Measurements from ENCODE around the gene LRP6. TPM values are rescaled to one million over a fixed set of nuclear protein-coding genes. Genes with fewer than 3 reads are reported as not detected.

The LRP6 gene
- total and polyA plus RNA-seq, 2 of the 13 experiments (the other 11 are each of a cell fraction or from before 2014, with no cell fraction given): 33.8 to 42.0 TPM

- TF ChIP-seq MYPOP (CRISPR knock-in tag; IDR thresholded peaks at IDR 0.05): no peak
- TF ChIP-seq ZNF383 (CRISPR knock-in tag; IDR thresholded peaks at IDR 0.05; ENCODE audit: borderline replicate concordance): no peak
- no peak for TF ChIP-seq SIX4 (CRISPR knock-in tag; IDR thresholded peaks at IDR 0.05)
- no peak for TF ChIP-seq ARID2 (CRISPR knock-in tag; IDR thresholded peaks at IDR 0.05; ENCODE audit: borderline replicate concordance)
- TF ChIP-seq DNMT3B (CRISPR knock-in tag; conservative IDR thresholded peaks at IDR 0.05): no peak
These were observed 110.0 kb downstream of the LRP6 start (continued) for GRCh38 chr12:12156828-12157227.

- Histone ChIP-seq H3K79me2 (ENCODE audit: insufficient read depth, low read length) (no peaks in the 10 kb centered on the region), H3K4me3 (replicated peaks in 1 of 3; ENCODE audit: insufficient read depth in 1 of 3, low read depth in 2 of 3, low read length in 3 of 3) (no peak overlapping the region), H3K27ac (ENCODE audit: extremely low read length, insufficient read depth, low read length) (no peak overlapping the region), H3K9me3 (ENCODE audit: low read length) (no peaks in the 10 kb centered on the region), H3K9ac (ENCODE audit: insufficient read depth, low read depth, low read length) (no peak overlapping the region), H3K4me1 (ENCODE audit: insufficient read depth, low read length) (no peaks in the 10 kb centered on the region), H3K36me3 (replicated peaks in 1 of 2; ENCODE audit: control insufficient read depth in 1 of 2, insufficient read depth in 2 of 2, low read length in 2 of 2) (peaks cover 18 to 67% of the 10 kb centered on the region in 2 experiments), H4K20me1 (ENCODE audit: insufficient read depth, low read length) (no peaks in the 10 kb centered on the region), H3K27me3 (ENCODE audit: control insufficient read depth in 1 of 2, insufficient read depth in 2 of 2, low read length in 2 of 2) (no peaks in the 10 kb centered on the region), H3K4me2 (ENCODE audit: low read depth, low read length) (no peak overlapping the region), H2AFZ (ENCODE audit: low read length) (no peak overlapping the region)
- no peak for ATAC-seq
- no TSS peak for BruUV-seq (replicated peaks)
- in situ Hi-C loops (cut with HindIII; ENCODE audit: extremely low pct_ligation_motif_present, low pct_unique_long_range_greater_than_20kb): no loop called here
- POLR2A ChIA-PET: no interaction called here
- FAIRE-seq: no peak
- CTCF ChIA-PET (ENCODE audit: low intra/inter-chr PET ratio, low total read pairs): no interaction called here
- no peak for DNase-seq (ENCODE audit: low spot score)
- 97% methylated on average over 6 of the region's 6 CpGs for WGBS (ENCODE audit: low lambda C conversion rate)
- intact Hi-C loops (cut with micrococcal nuclease; ENCODE audit: unreplicated experiment): no loop called here
- TF ChIP-seq ZNF850 (CRISPR knock-in tag; conservative IDR thresholded peaks at IDR 0.05): no peak
- TF ChIP-seq ZBTB1 (CRISPR knock-in tag; IDR thresholded peaks at IDR 0.05; ENCODE audit: borderline replicate concordance): no peak
- no peak for TF ChIP-seq ZNF3 (CRISPR knock-in tag; IDR thresholded peaks at IDR 0.05)
These were observed 110.7 kb downstream of the LRP6 start for GRCh38 chr12:12156116-12156515.

Data from HepG2 (cell line).